Chondrocyte (in vitro differentiated cells): ENCODE data around the gene BET1L. TPM values are rescaled to one million over a fixed set of nuclear protein-coding genes. Genes with fewer than 3 reads are reported as not detected.
"Not testable (repeated sequence)": the region's sequence is repeated elsewhere in the genome, so short reads cannot be mapped to it uniquely, and the experiment has no call there.

ENCODE experiments used
- DNase-seq: peaks from one replicate; pipeline ENCODE4 v3.0.0; 2021; ENCODE audit warnings: mixed read lengths, low spot score
- H3K27ac Mint-ChIP-seq: one replicate; pipeline ENCODE4 v1.8.0; 2021; ENCODE audit warnings: mild to moderate bottlenecking, moderate library complexity, mixed read lengths; ENCODE audit not compliant: unreplicated experiment
- H3K27me3 Mint-ChIP-seq: 2 replicates; pipeline ENCODE4 v1.8.0; 2021; ENCODE audit warnings: low read depth, mixed read lengths
- H3K36me3 Mint-ChIP-seq: 2 replicates; pipeline ENCODE4 v1.8.0; 2021; ENCODE audit warnings: low read depth, mixed read lengths
- H3K4me1 Mint-ChIP-seq: 2 replicates; pipeline ENCODE4 v1.8.0; 2021; ENCODE audit warnings: low read depth, mild to moderate bottlenecking, mixed read lengths
- H3K4me3 Mint-ChIP-seq: one replicate; pipeline ENCODE4 v1.8.0; 2021; ENCODE audit warnings: mild to moderate bottlenecking, moderate library complexity, mixed read lengths; ENCODE audit not compliant: unreplicated experiment
- H3K9me3 Mint-ChIP-seq: 2 replicates; pipeline ENCODE4 v1.8.0; 2021; ENCODE audit warnings: low read depth, mixed read lengths
- total RNA-seq: library from RNA; stranded (reverse); gene quantifications from 3 replicates; pipeline ENCODE4 v1.2.1, GENCODE V29; 2021
- TF ChIP-seq, protein P1 (sequence below): fragments of 200-600 bp; sonication (generic); IDR thresholded peaks from 2 replicates; pipeline ENCODE4 v1.5.0; 2021; ENCODE audit warnings: antibody characterized with exemption, mild to moderate bottlenecking, moderate library complexity

Gene BET1L
- total RNA-seq, 1 donor from 2014 or later: 59.6 TPM

DNA sequence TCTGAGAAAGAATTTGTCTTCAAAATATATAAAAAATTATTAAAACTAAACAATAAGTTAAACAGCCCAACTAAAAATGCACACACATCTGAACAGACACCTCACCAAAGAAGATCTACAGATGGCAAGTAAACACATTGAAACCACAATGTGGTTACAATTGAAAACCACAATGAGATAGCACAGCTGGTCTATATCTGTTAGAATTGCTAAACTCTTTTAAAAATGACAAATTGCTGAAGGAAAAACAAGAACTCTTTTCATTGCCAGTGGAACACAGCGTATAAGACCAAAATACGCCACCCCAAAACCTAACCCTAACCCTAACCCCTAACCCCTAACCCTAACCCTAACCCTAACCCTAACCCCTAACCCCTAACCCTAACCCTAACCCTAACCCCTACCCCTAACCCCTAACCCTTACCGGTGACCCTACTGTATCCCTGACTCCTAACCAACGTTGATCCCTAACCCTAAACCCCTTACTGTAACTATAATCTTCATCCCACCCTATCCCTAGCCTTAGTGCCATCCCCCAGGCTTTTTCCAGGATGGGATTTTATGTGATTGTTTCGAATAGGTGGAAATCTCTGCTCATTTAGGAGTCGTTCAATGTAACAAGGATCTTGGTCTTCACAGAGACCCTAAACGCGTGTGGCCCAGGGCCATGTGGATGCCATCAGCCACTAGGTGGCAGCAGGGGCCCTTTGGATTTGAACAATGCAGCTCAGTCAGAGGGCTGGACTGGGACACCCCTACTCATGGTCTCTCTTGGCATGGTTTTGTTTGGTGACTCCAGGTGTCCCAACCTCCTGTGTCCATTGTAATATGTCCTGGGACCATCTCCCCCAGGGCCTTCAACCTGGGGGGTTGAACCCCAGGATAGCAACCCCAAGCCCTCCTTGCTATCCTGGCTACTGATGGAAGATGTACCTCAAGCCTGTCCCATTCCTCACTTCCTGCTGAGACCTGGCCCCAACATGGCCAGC, 15.4 kb downstream of the BET1L start:
- H3K27me3 Mint-ChIP-seq, H3K36me3 Mint-ChIP-seq, H3K4me3 Mint-ChIP-seq, H3K9me3 Mint-ChIP-seq, DNase-seq, H3K27ac Mint-ChIP-seq, H3K4me1 Mint-ChIP-seq: not testable (repeated sequence)
- TF ChIP-seq, protein P1, sequence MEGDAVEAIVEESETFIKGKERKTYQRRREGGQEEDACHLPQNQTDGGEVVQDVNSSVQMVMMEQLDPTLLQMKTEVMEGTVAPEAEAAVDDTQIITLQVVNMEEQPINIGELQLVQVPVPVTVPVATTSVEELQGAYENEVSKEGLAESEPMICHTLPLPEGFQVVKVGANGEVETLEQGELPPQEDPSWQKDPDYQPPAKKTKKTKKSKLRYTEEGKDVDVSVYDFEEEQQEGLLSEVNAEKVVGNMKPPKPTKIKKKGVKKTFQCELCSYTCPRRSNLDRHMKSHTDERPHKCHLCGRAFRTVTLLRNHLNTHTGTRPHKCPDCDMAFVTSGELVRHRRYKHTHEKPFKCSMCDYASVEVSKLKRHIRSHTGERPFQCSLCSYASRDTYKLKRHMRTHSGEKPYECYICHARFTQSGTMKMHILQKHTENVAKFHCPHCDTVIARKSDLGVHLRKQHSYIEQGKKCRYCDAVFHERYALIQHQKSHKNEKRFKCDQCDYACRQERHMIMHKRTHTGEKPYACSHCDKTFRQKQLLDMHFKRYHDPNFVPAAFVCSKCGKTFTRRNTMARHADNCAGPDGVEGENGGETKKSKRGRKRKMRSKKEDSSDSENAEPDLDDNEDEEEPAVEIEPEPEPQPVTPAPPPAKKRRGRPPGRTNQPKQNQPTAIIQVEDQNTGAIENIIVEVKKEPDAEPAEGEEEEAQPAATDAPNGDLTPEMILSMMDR: peak; percentile 60

DNA sequence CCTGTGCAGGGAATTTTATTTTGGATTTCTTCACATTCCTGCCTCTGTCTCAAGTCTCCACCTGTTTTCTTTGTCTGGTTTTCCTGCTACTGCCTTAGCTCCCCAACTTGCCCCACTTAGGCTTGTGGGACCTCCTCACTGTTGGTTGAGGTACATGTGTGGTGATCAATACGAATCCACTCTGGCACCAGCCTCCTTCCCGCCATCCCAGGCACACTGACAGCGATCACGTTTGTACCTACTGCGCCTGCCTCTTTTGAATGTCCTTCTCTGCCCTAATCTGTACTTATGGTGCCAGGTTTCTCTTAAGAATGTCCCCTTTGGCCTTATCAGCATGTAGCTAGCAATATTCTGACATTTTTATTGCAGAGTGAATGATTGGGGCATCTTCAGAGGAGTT, 16.7 kb downstream of the BET1L start:
- not testable (repeated sequence) for H3K36me3 Mint-ChIP-seq, H3K27ac Mint-ChIP-seq, DNase-seq, H3K27me3 Mint-ChIP-seq, H3K4me3 Mint-ChIP-seq, H3K9me3 Mint-ChIP-seq, H3K4me1 Mint-ChIP-seq

DNA sequence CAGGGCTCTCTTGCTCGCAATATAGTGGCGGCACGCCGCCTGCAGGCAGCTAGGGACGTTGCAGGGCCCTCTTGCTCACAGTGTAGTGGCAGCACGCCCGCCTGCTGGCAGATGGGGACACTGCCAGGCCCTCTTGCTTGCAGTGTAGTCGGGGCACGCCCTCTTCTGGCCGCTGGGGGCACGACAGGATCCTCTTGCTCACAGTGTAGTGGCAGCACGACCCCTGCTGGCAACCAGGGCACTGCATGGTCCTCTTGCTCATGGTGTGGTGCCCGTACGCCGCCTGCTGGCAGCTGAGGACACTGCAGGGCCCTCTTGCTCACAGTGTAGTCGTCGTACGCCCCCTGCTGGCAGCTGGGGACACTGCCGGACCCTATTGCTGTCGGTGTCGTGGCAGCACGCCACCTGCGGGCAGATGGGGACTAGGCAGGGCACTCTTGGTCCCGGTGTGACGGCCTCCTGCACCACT, 17.3 kb downstream of the BET1L start:
- not testable (repeated sequence) for H3K36me3 Mint-ChIP-seq, H3K9me3 Mint-ChIP-seq
- TF ChIP-seq, protein P1: peak; percentile 58

DNA sequence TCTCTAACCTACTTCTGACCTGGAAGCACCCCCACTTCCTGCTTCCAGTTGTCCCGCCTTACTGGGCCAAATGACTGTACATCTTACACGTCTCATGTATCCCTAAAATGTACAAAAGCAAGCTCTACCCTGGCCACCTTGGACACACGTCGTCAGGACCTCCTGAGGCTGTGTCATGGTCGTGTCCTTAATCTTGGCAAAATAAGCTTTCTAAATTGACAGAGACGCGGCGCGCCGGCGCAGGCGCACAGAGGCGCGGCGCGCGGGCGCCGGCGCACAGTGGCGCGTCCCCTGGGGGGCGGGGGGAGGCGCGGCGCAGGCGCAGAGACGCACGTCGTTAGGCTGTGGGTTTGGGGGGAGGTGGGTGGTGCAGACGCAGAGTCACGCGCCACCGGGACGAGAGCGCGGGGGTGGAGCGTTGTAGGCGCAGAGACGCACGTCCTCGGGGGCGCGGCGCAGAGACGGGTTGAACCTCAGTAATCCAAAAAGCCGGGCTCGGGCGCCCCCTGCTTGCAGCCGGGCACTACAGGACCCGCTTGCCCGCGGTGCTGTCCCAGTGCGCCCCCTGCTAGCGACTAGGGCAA, 17.9 kb downstream of the BET1L start:
- H3K4me1 Mint-ChIP-seq, H3K27ac Mint-ChIP-seq, H3K4me3 Mint-ChIP-seq, DNase-seq, H3K27me3 Mint-ChIP-seq, H3K36me3 Mint-ChIP-seq, H3K9me3 Mint-ChIP-seq: not testable (repeated sequence)

More for the DNA sequence above, 17.3 kb downstream of the BET1L start:
- not testable (repeated sequence) for H3K27ac Mint-ChIP-seq, H3K27me3 Mint-ChIP-seq, H3K4me1 Mint-ChIP-seq, H3K4me3 Mint-ChIP-seq, DNase-seq

DNA sequence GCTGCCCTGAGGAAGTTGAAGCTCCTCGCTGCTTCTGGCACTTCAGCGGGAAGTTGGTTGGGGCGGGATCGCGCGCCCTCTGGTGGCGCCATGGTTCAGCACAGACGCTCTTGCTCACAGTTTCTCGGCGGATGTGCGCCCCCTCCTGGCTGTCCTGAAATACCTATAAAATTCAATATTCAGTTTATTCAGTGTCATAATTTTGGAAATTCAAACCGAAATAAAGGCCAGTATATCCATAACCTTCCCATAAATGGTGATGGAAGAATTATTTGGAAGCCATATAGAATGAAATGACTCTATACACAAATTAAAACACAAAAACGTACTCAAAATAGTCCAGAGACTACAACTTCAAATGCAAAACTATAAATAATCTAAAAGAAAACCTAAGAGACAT, 27.0 kb downstream of the BET1L start:
- H3K9me3 Mint-ChIP-seq, H3K4me1 Mint-ChIP-seq, H3K27me3 Mint-ChIP-seq, H3K36me3 Mint-ChIP-seq, DNase-seq, H3K4me3 Mint-ChIP-seq, H3K27ac Mint-ChIP-seq: not testable (repeated sequence)
- TF ChIP-seq, protein P1: peak; percentile 63

Other genes with a start within 250 kb of the BET1L start
- gene SCGB1C1, start 14.3 kb downstream of the BET1L start, total RNA-seq: not detected in 3 replicates
- gene RIC8A, start 309 bp upstream of the BET1L start, total RNA-seq: 107 to 130 TPM (median 124 TPM) in 3 replicates
- gene SIRT3, start 28.9 kb upstream of the BET1L start, total RNA-seq: 14.5 to 20.9 TPM (median 18.5 TPM) in 3 replicates
- gene PSMD13, start 29.6 kb upstream of the BET1L start, total RNA-seq: 103 to 122 TPM (median 104 TPM) in 3 replicates
- not detected in 3 replicates for gene NLRP6, start 71.0 kb upstream of the BET1L start, total RNA-seq
- 35.6 to 49.5 TPM (median 49.4 TPM) in 3 replicates for gene PGGHG, start 81.7 kb upstream of the BET1L start, total RNA-seq
- gene IFITM5, start 92.1 kb upstream of the BET1L start, total RNA-seq: not detected in 3 replicates
- gene IFITM2, start 100.4 kb upstream of the BET1L start, total RNA-seq: 100 to 109 TPM (median 107 TPM) in 3 replicates
- 1.0 to 3.3 TPM (median 1.6 TPM) in 3 replicates for gene IFITM1, start 106.6 kb upstream of the BET1L start, total RNA-seq
- 377 to 394 TPM (median 392 TPM) in 3 replicates for gene IFITM3, start 113.5 kb upstream of the BET1L start, total RNA-seq
- gene B4GALNT4, start 162.1 kb upstream of the BET1L start, total RNA-seq: 37.0 to 39.1 TPM (median 37.2 TPM) in 3 replicates
- 0.56 to 0.92 TPM (median 0.85 TPM) in 3 replicates for gene PKP3, start 186.8 kb upstream of the BET1L start, total RNA-seq
- gene SIGIRR, start 207.6 kb upstream of the BET1L start, total RNA-seq: 12.3 to 26.6 TPM (median 25.9 TPM) in 3 replicates
- not detected in 3 replicates for gene ANO9, start 234.6 kb upstream of the BET1L start, total RNA-seq
- gene PTDSS2, start 242.9 kb upstream of the BET1L start, total RNA-seq: 30.0 to 32.5 TPM (median 32.0 TPM) in 3 replicates